Measurements from ENCODE around the gene OR10A2.

DNA sequence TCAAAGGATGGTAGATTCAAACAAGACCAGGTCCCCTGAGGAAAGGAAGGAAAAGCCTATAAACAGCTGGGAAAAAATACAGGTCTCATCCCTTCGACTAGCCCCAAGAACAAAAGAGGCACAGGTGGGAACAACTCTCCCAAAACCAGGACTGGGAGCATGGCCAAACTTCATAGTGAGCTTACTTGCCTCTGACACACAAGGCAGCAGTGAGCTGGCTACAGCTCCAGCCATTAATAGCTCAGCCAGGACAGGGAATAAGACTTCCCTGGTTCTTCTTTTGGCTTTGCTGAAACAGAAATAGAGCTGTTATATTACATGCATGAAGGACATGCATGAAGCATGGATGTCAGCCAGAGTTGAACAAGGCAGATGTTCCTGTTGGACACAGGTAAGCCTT, at the start of gene OR10A2:
- TF ChIP-seq, protein P1, sequence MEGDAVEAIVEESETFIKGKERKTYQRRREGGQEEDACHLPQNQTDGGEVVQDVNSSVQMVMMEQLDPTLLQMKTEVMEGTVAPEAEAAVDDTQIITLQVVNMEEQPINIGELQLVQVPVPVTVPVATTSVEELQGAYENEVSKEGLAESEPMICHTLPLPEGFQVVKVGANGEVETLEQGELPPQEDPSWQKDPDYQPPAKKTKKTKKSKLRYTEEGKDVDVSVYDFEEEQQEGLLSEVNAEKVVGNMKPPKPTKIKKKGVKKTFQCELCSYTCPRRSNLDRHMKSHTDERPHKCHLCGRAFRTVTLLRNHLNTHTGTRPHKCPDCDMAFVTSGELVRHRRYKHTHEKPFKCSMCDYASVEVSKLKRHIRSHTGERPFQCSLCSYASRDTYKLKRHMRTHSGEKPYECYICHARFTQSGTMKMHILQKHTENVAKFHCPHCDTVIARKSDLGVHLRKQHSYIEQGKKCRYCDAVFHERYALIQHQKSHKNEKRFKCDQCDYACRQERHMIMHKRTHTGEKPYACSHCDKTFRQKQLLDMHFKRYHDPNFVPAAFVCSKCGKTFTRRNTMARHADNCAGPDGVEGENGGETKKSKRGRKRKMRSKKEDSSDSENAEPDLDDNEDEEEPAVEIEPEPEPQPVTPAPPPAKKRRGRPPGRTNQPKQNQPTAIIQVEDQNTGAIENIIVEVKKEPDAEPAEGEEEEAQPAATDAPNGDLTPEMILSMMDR (IDR thresholded peaks at IDR 0.05), result no peak
- no peak for TF ChIP-seq POLR2A (IDR thresholded peaks at IDR 0.05)

Data from uterus (tissue), 2 donors.